Urinary bladder (tissue), 4 donors: ENCODE results near the gene FRMD4A. TPM values are rescaled to one million over a fixed set of nuclear protein-coding genes. Genes with fewer than 3 reads are reported as not detected.

Experiments used
- DNase-seq: peaks from one replicate; pipeline ENCODE4 v3.0.0-alpha.2; 2015; ENCODE audit errors: extremely low spot score
- H3K27ac ChIP-seq: one replicate; pipeline ENCODE4 v1.5.1; 2013; ENCODE audit warnings: low read depth, mild to moderate bottlenecking, moderate library complexity
- H3K36me3 ChIP-seq: one replicate; pipeline ENCODE4 v1.6.1; 2013; ENCODE audit warnings: mild to moderate bottlenecking, moderate library complexity; ENCODE audit not compliant: insufficient read depth
- H3K4me1 ChIP-seq: one replicate; pipeline ENCODE4 v1.6.1; 2013; ENCODE audit warnings: mild to moderate bottlenecking, moderate library complexity; ENCODE audit not compliant: insufficient read depth
- H3K4me3 ChIP-seq: one replicate; pipeline ENCODE4 v1.5.1; 2013; ENCODE audit warnings: low read depth, low read length
- WGBS: extraction: QIAGEN DNeasy Blood & Tissue Kit; methylation state at CpG from one replicate; pipeline ENCODE4 v1.1.7; 2013; 5-methylcytosine and 5-hydroxymethylcytosine counted together
- polyA plus RNA-seq: library from polyadenylated mRNA; stranded (reverse); fragments of 200-250 nt; gene quantifications from one replicate; pipeline ENCODE4 v1.2.3, GENCODE V29; 2013
- total RNA-seq: library from RNA; depleted of rRNA; stranded (reverse); fragments of >200 nt; gene quantifications from one replicate; pipeline ENCODE4 v1.2.3, GENCODE V29; 2014
- donor health status: healthy with polysubstance abuse.
- donor health status: healthy.

FRMD4A gene
- total RNA-seq: 32.9 TPM
- 15.1 TPM for polyA plus RNA-seq

DNA sequence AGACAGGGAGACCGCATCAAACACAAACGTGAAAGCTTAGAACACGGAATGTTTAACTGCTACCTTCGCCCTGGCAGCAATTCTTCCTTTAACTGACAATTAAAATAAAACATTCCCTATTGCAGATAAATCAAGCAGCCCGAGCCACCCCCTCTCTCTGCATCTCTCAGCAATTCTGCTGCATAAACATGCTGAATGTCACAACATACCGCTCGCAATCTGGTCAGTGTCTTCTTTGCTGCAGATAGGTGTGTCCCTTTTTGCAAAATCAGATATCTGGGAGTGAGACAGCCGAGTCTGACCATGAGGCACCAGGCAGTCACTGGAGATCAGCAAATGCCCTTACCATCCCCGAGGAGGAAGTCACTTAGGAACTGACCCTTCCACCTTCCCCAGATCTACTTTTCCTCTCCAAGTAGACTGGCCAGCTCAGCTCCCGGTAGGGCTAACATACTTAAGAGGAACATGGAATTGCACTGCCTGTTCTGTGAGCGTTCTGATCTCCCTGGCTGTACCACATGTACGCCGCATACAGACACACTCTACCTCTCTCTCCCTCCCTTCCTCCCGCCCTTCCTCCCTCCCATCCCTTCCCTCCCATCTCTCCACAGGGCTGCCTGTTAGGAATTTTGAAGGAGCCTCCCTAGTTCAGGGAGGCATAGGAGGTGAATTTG lies at the start of gene FRMD4A:
Gene FRMD4A (minus strand): TSS at position 537 of the 674 bp plus-strand sequence.
- no peak for DNase-seq
- Histone ChIP-seq H3K36me3 (no peaks in the 10 kb centered on the region), H3K4me3 (no peak within 1 kb of the TSS), H3K27ac (no peak within 1 kb of the TSS), H3K4me1 (no peaks in the 10 kb centered on the region)
- WGBS: 19% methylated on average over 14 of the region's 14 CpGs

DNA sequence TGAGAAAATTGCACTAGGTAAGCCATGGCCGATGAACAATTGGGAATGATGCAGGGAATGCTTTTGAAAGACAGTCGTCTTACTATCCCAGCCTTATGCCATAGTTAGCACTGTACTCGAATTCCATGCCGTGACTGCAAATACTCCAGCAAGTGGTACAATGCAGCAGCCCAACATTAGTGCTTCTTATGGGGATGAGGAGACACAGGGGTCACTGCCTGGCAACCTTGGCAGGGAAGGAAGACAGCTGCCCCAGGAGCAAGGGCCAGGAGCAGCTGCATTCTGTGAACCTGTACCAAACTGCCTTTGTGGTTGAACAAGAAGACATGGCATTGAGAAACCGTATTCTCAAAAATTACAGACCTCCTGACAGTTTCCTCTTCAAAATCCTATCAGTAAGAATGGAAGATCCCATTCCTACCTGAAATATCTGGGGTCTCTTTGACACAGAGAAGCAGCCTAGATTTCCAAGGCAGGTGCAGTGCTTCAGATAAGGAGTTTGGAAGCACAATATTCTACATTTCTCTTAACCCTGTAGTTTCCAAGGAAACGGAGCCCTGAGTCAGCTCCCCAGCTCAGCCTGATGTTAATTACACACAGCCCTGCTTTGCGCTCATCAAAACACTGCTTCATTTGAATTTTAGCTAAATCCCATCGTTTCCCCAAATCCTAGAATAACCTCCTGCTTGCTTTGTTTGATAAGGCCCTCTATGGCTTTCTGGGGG lies 49.0 kb upstream of the FRMD4A start:
- Histone ChIP-seq H3K27ac (no peak overlapping the region), H3K4me1 (no peaks in the 10 kb centered on the region), H3K36me3 (no peaks in the 10 kb centered on the region), H3K4me3 (no peak overlapping the region)
- no peak for DNase-seq
- WGBS: 77% methylated on average over 8 of the region's 8 CpGs

DNA sequence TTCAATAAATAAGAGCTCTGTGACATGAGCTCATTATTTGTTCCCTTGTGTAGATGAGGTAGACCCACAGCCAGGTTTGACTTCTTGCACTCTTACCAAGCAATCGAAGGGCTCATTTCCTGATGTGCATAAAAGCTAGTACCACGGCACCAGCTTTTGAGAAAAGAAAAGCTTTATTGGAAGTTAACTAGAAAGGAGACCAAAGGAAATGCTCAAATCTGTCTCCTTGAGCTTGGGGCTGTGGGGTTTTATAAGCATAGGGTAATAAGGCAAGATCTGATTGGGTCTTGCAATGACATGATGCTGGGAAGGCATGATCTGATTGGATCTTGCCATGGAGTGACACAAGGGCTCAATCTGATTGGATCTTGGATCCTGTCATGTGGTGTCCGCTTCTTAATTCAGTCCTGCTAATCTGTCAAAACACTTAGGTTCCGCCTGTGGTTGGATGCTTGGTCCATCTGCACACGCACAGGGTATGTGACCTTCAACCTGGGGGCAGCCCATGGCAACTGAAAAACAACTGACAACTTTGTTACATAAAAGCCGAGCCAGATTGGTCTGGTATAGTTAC lies 47.8 kb upstream of the FRMD4A start:
- no peaks in the 10 kb centered on the region for H3K36me3 ChIP-seq
- no peak overlapping the region for H3K27ac ChIP-seq
- DNase-seq: no peak
- H3K4me3 ChIP-seq: no peak overlapping the region
- 88% methylated on average over 6 of the region's 6 CpGs for WGBS
- H3K4me1 ChIP-seq: no peaks in the 10 kb centered on the region

DNA sequence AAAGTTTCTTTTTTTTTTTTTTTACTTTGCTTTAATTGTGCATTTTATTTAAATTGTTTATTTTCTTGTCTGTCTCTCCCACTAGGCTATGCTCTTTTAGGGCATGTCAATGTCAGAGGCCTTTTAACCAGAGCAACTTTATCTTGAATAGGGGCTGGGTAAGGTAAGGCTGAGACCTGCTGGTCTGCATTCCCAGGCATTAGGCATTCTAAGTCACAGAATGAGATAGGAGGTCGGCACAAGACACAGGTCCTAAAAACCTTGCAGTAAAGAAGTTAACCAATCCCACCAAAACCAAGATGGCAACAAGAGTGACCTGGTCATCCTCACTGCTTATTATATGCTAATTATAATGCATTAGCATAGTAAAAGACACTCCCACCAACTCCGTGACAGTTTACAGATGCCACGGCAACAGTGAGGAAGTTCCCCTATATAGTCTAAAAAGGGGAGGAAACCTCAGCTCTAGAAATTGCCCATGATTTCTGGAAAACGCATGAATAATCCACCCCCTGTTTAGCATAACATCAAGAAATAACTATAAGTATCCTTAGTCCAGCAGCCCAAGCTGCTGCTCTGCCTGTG lies 47.0 kb upstream of the FRMD4A start:
- no peaks in the 10 kb centered on the region for H3K4me1 ChIP-seq
- DNase-seq: no peak
- no peak overlapping the region for H3K4me3 ChIP-seq
- WGBS: 75% methylated on average over 4 of the region's 4 CpGs
- H3K36me3 ChIP-seq: no peaks in the 10 kb centered on the region
- no peak overlapping the region for H3K27ac ChIP-seq

DNA sequence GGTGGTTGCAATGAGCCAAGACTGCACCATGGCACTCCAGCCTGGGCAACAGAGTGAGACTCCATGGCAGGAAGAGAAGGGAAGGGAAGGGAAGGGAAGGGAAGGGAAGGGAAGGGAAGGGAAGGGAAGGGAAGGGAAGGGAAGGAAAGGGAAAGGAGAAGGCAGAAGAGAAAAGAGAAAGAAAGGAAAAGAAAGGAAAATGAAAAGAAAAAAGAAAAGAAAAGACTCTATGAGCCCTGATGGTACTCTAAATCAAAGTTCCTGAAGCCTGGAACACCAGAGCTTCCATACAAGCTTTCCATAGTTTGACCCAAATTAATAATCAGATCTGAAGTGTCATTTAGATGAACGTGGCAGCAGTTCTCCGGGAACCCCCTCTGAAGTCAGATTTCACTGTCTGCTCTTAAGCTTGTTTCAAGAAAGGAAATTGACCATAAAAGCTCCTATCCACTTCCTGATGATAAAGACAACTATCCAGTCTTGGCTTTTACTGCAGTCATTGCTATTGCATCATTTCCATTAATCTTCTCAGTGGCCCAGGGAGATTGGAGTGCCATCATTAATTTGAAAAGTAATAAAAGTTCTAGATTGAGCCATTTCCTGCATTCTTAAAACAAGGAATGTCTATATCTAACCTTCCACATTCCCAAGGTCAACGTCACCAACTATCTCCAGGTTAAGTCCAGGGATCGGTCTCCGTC lies 44.2 kb upstream of the FRMD4A start:
- DNase-seq: no peak
- WGBS: 45% methylated on average over 5 of the region's 5 CpGs
- Histone ChIP-seq H3K4me1 (no peaks in the 10 kb centered on the region), H3K36me3 (no peaks in the 10 kb centered on the region), H3K27ac (no peak overlapping the region), H3K4me3 (no peak overlapping the region)

DNA sequence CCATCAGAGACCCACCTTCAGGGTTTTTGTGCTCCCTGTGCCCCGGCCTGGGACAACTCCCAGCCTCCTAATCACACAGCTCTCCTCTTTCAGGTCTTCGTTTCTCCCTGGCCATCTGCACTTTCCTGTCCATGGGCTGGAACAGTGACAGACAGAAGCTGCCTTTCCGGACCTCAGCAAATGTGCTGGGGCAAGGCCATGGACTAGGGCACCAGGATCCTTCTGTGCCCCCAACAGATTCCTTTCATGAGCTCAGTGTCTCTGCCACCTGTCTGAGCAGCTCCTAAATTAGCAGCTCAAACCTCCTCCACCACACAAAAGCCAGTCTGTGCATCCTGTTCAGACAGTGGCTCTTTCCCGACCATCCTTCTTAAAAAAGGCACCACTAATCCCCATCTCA lies 41.9 kb upstream of the FRMD4A start:
- WGBS: 70% methylated on average over 4 of the region's 4 CpGs
- Histone ChIP-seq H3K4me1 (no peaks in the 10 kb centered on the region), H3K36me3 (no peaks in the 10 kb centered on the region), H3K4me3 (no peak overlapping the region), H3K27ac (no peak overlapping the region)
- DNase-seq: no peak

DNA sequence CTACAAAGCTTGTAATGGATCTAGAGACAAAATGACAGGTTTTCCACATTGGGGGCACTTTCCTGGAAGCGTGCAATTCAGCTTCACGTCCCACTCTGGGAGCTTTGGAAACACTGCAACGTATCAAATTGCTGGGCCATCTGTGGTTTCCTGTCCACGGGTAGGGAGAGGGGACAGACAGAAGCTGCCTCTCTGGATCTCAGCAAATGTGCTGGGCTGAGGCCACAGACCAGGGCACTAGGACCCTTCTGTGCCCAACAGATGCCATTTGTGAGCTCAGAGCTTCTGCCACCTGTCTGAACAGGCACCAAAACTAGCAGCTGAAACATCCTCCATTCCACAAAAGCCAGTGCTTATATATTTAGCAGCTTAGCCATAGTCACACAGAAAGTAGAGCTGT lies 40.9 kb upstream of the FRMD4A start:
- Histone ChIP-seq H3K4me3 (no peak overlapping the region), H3K27ac (no peak overlapping the region), H3K4me1 (no peaks in the 10 kb centered on the region), H3K36me3 (no peaks in the 10 kb centered on the region)
- 55% methylated on average over 4 of the region's 4 CpGs for WGBS
- no peak for DNase-seq

DNA sequence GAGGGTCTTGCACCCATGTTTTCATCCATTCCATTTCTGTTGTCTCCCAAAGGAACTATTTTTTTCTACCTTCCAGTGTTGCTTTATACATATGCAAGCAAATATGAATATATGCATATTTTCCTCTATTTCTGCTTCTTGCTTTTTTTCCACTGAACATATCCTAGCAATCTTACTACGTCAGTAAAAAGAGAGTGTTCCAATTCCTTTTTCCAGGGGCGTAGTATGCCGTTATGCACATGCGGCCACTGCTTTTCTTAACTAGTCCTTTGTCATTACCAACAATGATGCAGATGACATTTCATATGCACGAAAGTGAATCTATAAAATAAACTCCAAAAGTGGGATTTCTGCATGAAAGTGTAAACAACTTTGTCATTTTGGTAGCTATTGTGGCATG lies 40.2 kb upstream of the FRMD4A start:
- WGBS: 85% methylated on average over 5 of the region's 5 CpGs

DNA sequence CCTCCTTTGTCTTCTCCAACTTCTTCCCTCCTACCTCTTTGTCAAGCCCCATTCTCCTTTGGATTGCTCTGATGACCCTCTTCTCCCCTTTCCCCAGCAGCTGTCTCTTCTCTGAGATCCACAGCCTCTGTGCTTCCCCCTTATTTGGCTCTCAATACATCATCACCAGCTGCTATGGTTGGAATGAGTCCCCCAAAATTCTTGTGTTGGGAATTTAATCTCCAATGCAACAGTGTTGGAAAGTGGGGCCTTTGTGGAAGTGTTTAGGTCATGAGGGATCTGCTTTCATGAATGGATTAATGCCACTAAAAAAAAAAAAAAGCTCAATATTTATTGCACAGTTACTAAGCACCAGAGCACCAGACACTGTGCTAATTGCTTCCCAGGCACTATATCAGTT lies 39.2 kb upstream of the FRMD4A start:
- no peak for DNase-seq
- no peak overlapping the region for H3K4me3 ChIP-seq
- H3K4me1 ChIP-seq: no peaks in the 10 kb centered on the region
- no peak overlapping the region for H3K27ac ChIP-seq
- no peaks in the 10 kb centered on the region for H3K36me3 ChIP-seq

More for the DNA sequence above, 40.2 kb upstream of the FRMD4A start:
- Histone ChIP-seq H3K36me3 (no peaks in the 10 kb centered on the region), H3K4me1 (no peaks in the 10 kb centered on the region), H3K27ac (no peak overlapping the region), H3K4me3 (no peak overlapping the region)
- no peak for DNase-seq

DNA sequence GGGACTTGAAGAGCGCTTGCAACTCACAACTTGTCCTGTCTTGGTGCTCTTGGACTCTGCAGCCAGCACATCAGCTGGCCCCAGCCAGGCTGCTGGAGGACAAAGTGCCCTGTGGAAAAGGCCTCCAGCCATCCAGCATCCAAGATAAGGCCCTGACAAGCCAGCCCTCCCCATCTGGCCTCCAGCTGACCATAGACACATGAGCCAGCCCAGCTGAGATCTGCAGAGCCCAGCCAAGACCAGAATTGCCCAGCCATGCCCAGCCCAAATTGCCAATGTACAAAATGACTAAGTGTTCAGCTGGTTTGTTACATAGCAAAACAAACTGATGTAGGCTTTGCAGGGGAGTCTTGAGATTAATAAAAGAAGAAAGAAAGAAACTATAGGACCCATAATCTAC lies 36.0 kb upstream of the FRMD4A start:
- Histone ChIP-seq H3K4me3 (no peak overlapping the region), H3K4me1 (no peaks in the 10 kb centered on the region), H3K27ac (no peak overlapping the region), H3K36me3 (no peaks in the 10 kb centered on the region)
- no peak for DNase-seq
- 100% methylated on average over 1 of the region's 1 CpG for WGBS

DNA sequence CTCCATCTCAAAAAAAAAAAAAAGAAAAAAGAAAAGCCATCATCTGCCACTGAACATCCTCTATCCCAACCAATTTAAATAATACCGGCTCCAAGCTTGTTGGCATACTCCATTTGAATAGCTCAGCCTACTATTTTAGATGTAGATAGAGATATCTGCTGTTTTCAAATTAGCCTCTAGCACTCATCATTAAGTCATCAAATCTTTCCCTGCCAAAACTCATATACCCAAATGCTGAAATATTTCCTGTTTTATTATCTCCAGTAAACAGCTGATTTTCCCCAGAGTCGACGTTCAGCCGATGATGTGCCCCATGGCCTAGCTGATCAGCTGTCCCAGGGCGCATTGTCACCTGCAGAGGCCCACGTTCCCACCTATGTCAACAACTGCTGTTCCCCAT lies 34.5 kb upstream of the FRMD4A start:
- DNase-seq: no peak
- Histone ChIP-seq H3K27ac (no peak overlapping the region), H3K4me1 (no peaks in the 10 kb centered on the region), H3K4me3 (no peak overlapping the region), H3K36me3 (no peaks in the 10 kb centered on the region)
- WGBS: 67% methylated on average over 6 of the region's 6 CpGs

DNA sequence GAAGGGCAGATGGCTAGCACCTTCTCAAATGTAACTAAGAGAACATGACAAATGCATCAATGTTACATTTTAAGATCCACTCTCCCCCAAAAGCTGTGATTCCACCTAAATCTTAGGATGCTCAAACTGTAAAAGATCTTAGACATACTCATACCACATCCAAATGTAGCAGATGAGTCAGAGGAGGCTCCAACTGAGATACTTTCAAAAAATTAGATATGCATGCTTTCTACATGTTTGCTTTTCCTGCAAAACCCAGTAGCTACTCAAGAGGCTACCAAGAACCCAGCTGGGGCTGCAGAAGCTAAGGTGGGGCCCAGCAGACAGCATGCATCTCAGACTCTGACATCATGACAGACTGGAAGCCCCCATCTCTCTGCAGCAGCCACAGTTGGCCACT lies 31.4 kb upstream of the FRMD4A start:
- Histone ChIP-seq H3K36me3 (no peaks in the 10 kb centered on the region), H3K4me1 (no peaks in the 10 kb centered on the region), H3K4me3 (no peak overlapping the region), H3K27ac (no peak overlapping the region)
- no peak for DNase-seq

DNA sequence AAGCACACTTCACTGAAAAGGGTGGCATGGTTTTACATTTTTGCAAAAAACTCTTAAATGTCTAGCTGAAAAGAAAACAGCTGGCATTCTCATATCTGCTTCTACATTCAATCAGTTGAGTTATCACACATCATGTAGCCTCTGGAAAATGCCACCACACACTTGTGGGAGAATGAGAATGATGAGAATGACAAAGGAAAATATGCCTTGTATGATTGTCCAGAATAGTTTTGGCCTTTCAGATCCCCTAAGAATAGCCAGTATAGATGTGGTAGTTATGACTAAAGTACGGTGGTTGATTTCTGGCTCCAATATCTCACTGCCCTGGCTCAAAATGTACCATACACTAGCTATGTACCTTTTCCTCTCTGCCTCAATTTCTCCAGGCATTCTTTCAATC lies 30.2 kb upstream of the FRMD4A start:
- Histone ChIP-seq H3K27ac (no peak overlapping the region), H3K36me3 (no peaks in the 10 kb centered on the region), H3K4me1 (no peaks in the 10 kb centered on the region), H3K4me3 (no peak overlapping the region)
- WGBS: 83% methylated on average over 1 of the region's 1 CpG
- no peak for DNase-seq
